Pulmonary artery endothelial cell (primary cell): ENCODE data around the gene PHLDA2. TPM values are rescaled to one million over a fixed set of nuclear protein-coding genes. Genes with fewer than 3 reads are reported as not detected.
A peak's percentile ranks its signal among the peaks of the same experiment; 100 is the strongest.
"Not testable (repeated sequence)": the region's sequence is repeated elsewhere in the genome, so short reads cannot be mapped to it uniquely, and the experiment has no call there.

Source experiments
- DNase-seq: peaks from one replicate; pipeline ENCODE4 v3.0.0-alpha.2; 2011; ENCODE audit warnings: low read depth, low spot score
- total RNA-seq: library from RNA; depleted of rRNA; stranded (reverse); fragments of >200 nt; gene quantifications from 2 replicates; pipeline ENCODE4 v1.2.3, GENCODE V29; 2014

The PHLDA2 gene
- total RNA-seq, 1 donor from 2014 or later = 12.1 TPM

- DNase-seq = peak; percentile 64
These were observed 16.0 kb upstream of the PHLDA2 start for GRCh38 chr11:2945031-2945756.

GRCh38 chr11:2944530-2944929 lies 15.3 kb upstream of the PHLDA2 start:
- no peak for DNase-seq

DNA sequence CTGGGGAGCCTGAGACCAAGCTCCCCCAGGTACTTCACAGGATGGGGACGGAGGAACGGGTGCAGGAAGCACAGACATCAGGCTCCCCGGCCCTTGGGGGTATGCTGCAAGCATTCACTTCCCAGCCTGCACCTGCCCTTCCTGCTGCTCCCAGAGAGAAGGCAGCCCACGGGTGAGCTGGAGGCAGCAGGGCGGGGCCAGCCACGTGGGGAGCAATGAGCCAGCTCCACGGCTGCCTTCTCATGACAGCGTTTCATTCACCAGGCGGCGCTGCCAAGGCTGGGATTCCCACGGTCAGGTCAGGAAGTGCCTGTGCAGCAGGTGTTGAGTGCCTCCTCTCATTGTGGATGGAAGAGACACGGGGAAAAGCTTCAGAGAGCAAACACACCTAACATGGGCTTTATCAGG lies 14.5 kb upstream of the PHLDA2 start:
- no peak for DNase-seq

- DNase-seq = no peak
These were observed 13.9 kb upstream of the PHLDA2 start for GRCh38 chr11:2942872-2943710.

GRCh38 chr11:2942447-2942846 lies 13.2 kb upstream of the PHLDA2 start:
- DNase-seq = no peak

- DNase-seq = no peak
These were observed 12.0 kb upstream of the PHLDA2 start for GRCh38 chr11:2940921-2941821.

DNA sequence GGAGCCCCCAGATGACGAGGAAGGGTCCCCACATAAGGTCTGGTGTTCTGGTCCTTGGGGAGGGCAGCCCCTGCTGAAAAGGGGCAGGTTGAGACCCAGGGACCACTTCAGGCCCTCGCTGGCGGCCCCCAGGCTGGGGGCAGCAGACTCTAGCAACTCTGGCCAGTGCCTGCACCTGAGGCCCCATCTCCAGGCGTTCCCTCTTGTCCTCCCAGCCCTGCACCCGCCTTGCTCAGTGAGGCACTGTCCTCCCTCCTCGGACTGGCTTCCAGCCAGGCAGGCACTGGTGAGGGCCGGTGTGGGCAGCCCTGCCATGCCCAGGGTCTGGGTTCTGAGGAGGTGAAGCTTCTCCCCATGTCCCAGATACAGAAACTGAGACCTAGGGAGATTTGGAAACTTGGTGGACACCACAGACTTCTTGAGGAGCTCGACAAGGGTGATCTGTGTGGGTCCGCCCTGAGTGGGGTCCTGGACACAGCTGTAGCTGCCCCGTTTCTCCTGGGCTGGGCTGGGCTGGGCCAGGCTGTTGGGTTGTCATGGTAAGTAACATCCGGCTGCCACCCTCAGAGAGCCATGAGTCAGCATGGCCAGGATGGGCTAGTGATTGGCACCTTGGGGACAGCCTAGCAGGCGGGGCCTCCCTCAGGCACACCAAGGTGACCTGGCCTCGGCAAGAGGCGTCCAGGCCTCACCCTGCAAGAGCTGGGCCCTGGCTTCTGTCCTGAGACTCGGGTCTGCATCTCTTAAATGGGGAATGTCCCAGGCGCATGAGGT lies 11.1 kb upstream of the PHLDA2 start:
- DNase-seq = no peak

- not testable (repeated sequence) for DNase-seq
These were observed 9.5 kb upstream of the PHLDA2 start for GRCh38 chr11:2938458-2939418.

DNA sequence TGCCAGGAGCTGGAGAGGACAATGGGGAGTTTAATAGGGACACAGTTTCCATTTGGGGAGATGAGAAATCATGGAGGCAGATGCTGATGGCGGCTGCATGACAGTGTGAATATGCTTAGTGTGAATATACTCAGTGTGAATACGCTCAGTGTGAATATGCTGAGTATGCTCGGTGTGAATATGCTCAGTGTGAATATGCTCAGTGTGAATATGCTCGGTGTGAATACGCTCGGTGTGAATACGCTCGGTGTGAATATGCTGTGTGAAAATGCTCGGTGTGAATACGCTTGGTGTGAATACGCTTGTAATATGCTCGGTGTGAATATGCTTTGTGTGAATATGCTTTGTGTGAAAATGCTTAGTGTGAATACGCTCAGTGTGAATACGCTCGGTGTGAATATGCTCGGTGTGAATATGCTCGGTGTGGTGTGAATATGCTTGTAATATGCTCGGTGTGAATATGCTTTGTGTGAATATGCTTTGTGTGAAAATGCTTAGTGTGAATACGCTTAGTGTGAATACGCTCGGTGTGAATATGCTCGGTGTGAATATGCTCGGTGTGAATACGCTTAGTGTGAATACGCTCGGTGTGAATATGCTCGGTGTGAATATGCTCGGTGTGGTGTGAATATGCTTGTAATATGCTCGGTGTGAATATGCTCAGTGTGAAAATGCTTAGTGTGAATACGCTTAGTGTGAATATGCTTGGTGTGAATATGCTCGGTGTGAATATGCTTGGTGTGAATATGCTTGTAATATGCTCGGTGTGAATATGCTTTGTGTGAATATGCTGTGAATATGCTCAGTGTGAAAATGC lies 8.6 kb upstream of the PHLDA2 start:
- not testable (repeated sequence) for DNase-seq

DNA sequence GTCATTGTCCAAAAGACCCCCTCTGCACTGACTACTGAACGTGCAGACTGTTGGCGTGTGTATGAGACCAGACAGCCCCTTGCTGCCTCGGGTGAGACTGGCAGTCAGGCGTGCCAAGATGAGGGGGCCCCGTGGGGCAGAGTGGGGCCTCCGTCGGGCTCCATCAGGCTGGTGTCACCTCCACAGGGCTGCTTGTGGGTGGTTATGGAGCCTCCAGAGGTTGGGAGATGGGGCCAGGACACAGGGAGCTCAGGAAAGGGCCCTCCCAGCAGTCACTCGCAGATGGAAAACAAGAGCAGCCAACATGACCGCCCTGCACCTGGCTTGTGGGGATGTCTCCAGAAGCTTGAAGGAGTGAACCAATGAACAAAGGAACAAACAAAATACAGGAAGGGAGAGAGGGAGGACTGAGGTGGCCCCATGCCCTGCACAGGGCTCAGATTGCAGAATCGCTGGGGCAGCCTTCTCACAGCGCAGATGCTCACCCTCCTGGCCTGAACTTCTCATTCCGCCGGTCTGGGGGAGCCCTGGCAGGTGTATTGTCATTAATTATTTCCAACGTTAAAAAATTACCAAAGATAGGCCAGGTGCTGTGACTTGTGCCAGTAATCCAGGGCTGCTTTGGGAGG lies 5.5 kb upstream of the PHLDA2 start:
- no peak for DNase-seq

- no peak for DNase-seq
These were observed 4.9 kb upstream of the PHLDA2 start for GRCh38 chr11:2934021-2934550.

DNA sequence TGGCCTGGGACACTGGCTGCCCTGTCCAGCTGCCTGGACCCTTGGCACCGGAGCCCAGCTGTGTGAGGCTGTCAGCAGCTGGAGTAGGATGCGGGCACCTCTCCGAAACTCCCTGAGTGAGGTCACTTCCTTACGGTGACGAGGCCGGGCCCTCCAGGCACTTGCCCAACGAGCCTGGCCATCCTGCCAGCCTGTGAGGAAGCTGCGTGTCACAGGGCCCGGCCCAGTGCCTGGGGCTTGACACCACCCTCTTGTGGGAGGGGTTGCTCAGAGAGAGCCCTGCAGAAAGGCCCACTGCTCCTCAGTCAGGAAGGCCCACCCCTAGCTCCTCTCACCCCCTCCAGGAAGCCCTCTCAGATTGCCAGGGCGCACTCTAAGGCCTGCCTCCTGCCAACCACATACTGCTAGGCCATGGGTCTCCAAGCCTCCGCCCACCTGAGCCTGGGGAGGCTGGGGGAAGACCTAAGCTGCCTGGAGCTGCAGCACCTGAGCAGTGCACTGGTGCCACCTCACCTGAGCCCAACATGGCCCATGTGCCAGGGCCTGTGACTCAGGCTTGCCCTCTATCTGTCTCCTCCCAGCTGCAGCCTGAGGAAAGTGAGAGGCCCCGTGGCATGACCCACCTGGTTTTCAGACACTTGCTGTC lies 4.3 kb upstream of the PHLDA2 start:
- no peak for DNase-seq

GRCh38 chr11:2932850-2933251 lies 3.6 kb upstream of the PHLDA2 start:
- DNase-seq = no peak

GRCh38 chr11:2931771-2932738 lies 2.8 kb upstream of the PHLDA2 start:
- DNase-seq = no peak

GRCh38 chr11:2931420-2931746 lies 2.2 kb upstream of the PHLDA2 start:
- DNase-seq = no peak

DNA sequence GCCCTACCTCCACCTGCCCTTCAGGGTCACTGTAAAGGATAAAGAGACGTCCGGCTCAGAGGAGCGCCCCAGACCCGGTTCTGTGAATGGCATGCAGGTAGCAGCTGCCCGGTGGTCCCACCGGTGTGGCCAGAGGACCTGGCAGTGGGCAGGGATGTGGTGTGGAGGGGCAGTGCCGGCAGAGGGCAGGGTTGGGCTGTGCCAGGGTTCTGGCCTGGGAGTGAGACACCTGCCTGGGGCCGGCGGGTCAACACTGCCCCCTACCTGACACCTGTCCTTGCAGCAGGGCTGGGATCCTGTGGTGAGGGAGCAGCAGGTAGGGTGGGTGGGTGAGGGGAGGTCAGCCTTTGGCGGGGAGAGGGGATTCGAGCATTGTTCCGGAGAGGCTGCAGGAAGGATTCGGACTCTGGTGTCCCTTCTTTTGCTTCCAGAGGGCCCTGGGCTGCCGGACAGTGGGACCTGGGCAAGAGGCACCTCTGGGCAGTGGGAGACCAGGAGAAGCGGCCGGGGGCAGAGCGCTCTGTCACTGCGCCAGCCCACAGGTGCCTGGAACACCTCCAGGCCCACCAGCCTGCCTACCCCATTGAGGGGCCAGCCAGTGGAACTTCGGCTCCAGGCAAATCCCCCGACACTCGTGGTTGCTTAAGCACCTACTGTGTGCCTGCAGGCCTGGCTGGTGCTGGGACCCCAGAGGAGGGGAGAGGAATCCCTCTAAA lies 1.6 kb upstream of the PHLDA2 start:
- DNase-seq = no peak
